A549 (cell line): ENCODE measurements around the gene CTBP2.

Experiments
- BHLHE40 ChIP-seq: IDR thresholded peaks from 2 replicates; pipeline ENCODE4 v1.6.1; 2012; ENCODE audit warnings: low read depth, low read length, inconsistent platforms
- CBX2 ChIP-seq: fragments of 200-600 bp; sonication (generic); IDR thresholded peaks from 2 replicates; pipeline ENCODE4 v1.6.1; 2016; ENCODE audit warnings: low read depth, mild to moderate bottlenecking, borderline replicate concordance
- CHD2 ChIP-seq: fragments of 150-350 bp; IDR thresholded peaks from 2 replicates; pipeline ENCODE4 v1.6.1; 2014; ENCODE audit warnings: low read length; ENCODE audit not compliant: partially characterized antibody
- CTCF ChIP-seq: fragments of >200 bp; sonication (Bioruptor Twin); formaldehyde crosslinking; IDR thresholded peaks from 3 replicates; pipeline ENCODE4 v1.5.1; 2016
- EHF ChIP-seq: fragments of 250-450 bp; sonication (Bioruptor Pico); IDR thresholded peaks from 2 replicates; pipeline ENCODE4 v1.5.0; 2020; ENCODE audit warnings: mild to moderate bottlenecking
- ESRRA ChIP-seq: fragments of 150-350 bp; IDR thresholded peaks from 2 replicates; pipeline ENCODE4 v1.6.1; 2014; ENCODE audit warnings: mild to moderate bottlenecking, low read length, borderline replicate concordance
- POLR2A ChIP-seq: IDR thresholded peaks from 2 replicates; pipeline ENCODE4 v1.6.1; 2012; ENCODE audit warnings: mild to moderate bottlenecking, low read length
- SREBF2 ChIP-seq: fragments of 450-650 bp; IDR thresholded peaks from 2 replicates; pipeline ENCODE4 v1.6.1; 2014; ENCODE audit warnings: mild to moderate bottlenecking, moderate library complexity

GRCh38 chr10:125014836-125015355 is 145.5 kb downstream of the CTBP2 start:
- no peak for TF ChIP-seq ESRRA
- no peak for TF ChIP-seq CHD2
- TF ChIP-seq CTCF: no peak
- TF ChIP-seq BHLHE40: no peak
- no peak for TF ChIP-seq EHF (CRISPR knock-in tag)
- no peak for TF ChIP-seq SREBF2
- TF ChIP-seq POLR2A: no peak
- no peak for TF ChIP-seq CBX2
